ENCODE measurements around the gene CALHM3.

Gene CALHM3

DNA sequence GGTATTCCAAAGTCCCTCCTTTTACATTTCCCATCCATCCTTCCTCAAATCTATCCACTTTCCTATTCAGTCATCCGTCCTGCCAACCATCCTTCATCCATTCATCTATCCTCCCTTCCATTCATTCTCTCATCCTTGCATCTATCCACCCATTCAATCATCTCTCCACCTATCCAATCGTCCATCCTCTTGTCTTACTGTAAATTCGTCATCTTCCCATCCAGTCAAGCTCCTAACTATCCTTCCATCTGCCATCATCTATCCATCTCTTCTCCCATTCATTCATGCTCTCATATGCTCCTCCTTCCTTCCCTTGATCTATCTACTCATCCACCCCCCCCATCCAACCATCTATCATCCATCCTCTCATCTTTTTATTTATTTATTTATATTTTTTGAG is 5.0 kb downstream of the CALHM3 start:
- CTCF ChIA-PET, result interaction anchor here (0.5 to 8.4 kb wide), 4 partner anchors 17 to 1653 kb away, joined by 3 to 120 read pairs (median 4); no protein-coding TSS in a partner anchor
- DNase-seq, result no peak
- H3K4me1 Mint-ChIP-seq, result peaks cover 72% of the 10 kb centered on the region
- peak overlapping the region; percentile 2 for H3K27ac Mint-ChIP-seq
- H3K4me3 Mint-ChIP-seq, result no peak overlapping the region
- H3K36me3 Mint-ChIP-seq, result peaks cover 16% of the 10 kb centered on the region
- no peaks in the 10 kb centered on the region for H3K27me3 Mint-ChIP-seq
- no peaks in the 10 kb centered on the region for H3K9me3 Mint-ChIP-seq

DNA sequence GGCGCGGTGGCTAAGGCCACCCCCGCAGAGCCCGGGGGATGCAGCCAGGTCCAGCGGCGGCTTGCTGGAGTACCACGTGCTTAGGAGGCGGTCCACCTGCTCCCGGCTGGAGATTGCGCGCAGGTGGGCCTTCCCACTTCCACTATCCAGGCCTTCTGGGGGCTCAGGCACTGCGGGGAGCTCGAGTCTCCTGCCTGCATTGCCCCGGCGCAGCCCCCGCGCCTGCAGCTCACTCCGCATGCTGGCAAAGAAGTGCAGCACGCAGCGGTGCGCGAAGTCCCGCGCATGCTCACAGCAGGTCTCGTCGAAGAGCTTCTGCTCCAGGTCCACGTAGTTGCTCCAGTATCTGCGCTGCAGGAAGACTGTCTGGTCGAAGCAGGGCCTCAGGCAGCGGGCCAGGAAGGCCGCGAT is 5.8 kb downstream of the CALHM3 start:
- Mint-ChIP-seq H3K27me3 (no peaks in the 10 kb centered on the region), H3K4me1 (peaks cover 75% of the 10 kb centered on the region), H3K4me3 (no peak overlapping the region), H3K9me3 (no peaks in the 10 kb centered on the region), H3K36me3 (peaks cover 16% of the 10 kb centered on the region), H3K27ac (peak overlapping the region; percentile 75)
- no peak for DNase-seq
- CTCF ChIA-PET, result interaction anchor here (1.9 to 2.6 kb wide), 2 partner anchors 10 to 55 kb away, joined by 5 to 9 read pairs; no protein-coding TSS in a partner anchor

DNA sequence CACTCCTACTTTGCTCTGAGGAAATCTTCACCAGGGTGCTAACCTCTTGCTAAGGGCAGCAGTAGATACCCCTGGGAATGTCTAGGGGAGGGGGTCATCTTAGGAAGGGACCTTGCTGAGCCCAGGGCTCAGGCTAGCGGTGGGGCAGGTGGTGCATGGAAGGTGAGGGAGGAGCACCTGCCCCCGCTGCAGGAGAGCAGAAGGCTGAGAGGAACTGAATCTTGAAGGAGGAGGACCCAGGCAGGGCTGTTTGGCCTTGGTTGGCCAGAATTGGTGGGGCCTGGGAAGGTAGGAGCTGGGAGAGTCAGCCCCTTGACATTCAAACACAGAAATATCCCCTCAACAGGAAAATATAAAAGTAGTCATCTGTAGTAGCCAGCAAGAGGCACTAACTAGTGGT is 7.0 kb downstream of the CALHM3 start:
- H3K27ac Mint-ChIP-seq, result peak overlapping the region; percentile 98
- peaks cover 79% of the 10 kb centered on the region for H3K4me1 Mint-ChIP-seq
- CTCF ChIA-PET, result interaction anchor here (0.9 to 3.2 kb wide), 6 partner anchors 9 to 63 kb away, joined by 3 to 14 read pairs (median 6); partner anchors contain the start of gene CALHM2
- H3K4me3 Mint-ChIP-seq, result peak overlapping the region; percentile 59
- H3K27me3 Mint-ChIP-seq, result peaks cover under 1% of the 10 kb centered on the region
- H3K36me3 Mint-ChIP-seq, result peaks cover 16% of the 10 kb centered on the region
- DNase-seq, result no peak
- no peaks in the 10 kb centered on the region for H3K9me3 Mint-ChIP-seq

DNA sequence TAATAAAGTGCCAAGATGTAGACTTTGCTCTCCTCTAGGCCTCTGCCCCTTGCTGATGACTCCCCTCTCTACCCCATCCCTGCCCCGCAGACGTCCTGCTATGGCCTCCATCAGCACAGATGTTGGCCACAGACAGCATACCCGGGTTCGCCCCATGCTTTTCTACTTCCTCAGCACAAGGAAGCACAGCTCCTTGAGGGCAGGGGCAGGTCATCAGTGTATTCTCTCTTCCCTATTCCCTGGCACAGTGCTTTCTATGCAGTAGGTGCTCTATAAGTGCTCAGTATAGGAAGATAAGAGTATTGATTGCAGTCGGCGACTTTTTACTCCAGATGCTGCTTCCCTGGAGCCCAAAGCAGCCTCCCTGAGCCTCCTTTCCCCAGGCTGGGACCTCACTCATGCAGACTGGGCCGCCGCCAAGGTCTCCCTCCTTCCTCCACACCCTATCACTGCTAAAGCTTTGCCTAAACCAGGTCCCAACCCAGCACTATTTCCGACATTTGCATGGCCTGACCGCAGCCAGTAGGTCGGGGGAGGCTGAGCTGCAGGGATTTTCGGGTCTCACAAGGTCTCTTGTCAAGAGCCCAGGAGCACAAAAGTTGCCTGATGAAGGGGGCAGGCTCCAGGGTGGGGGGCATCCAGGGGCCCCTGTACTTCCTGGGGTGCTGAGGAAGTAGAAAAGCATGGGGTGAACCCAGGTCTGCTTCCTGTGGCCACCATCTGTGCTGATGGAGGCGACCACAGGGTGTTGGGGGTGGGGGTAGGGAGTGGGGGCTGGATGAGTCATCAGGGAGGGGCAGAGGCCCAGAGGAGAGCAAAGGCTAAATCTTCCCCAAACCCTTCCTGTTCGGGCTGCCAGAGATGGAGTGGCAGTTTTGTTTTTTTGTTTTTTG is 8.0 kb downstream of the CALHM3 start:
- Mint-ChIP-seq H3K27ac (peak overlapping the region; percentile 98), H3K4me3 (peak overlapping the region; percentile 59), H3K4me1 (peaks cover 80% of the 10 kb centered on the region), H3K27me3 (peaks cover 4% of the 10 kb centered on the region), H3K36me3 (peaks cover 16% of the 10 kb centered on the region), H3K9me3 (no peaks in the 10 kb centered on the region)
- DNase-seq, result peak; percentile 90
- CTCF ChIA-PET, result interaction anchor here (1.1 to 3.2 kb wide), 5 partner anchors 10 to 53 kb away, joined by 4 to 14 read pairs (median 8); partner anchors contain the start of gene CALHM2

DNA sequence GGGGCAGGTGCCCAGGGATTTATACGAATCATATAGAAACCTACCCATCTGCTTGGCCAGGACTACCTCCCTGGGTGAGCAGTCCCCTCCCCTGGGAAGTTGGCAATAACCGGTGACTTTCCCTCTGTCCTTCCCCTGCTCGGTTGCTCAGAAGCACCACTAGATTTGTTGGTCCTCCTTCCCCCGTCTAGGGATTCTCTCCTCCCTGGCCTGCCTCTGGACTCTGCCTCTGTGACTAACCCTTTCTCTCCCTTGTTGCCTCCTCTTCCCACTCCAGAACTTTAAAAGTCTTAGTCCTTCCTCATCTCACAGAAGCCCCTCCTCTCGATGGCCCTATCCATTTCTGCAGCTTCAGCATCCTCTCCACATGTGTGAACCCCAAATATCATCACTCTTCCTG is 9.8 kb downstream of the CALHM3 start:
- DNase-seq, result no peak
- Mint-ChIP-seq H3K27ac (no peak overlapping the region), H3K9me3 (no peaks in the 10 kb centered on the region), H3K4me3 (no peak overlapping the region), H3K27me3 (peaks cover 13% of the 10 kb centered on the region), H3K36me3 (peaks cover 16% of the 10 kb centered on the region), H3K4me1 (peaks cover 83% of the 10 kb centered on the region)
- CTCF ChIA-PET, result no interaction called here

DNA sequence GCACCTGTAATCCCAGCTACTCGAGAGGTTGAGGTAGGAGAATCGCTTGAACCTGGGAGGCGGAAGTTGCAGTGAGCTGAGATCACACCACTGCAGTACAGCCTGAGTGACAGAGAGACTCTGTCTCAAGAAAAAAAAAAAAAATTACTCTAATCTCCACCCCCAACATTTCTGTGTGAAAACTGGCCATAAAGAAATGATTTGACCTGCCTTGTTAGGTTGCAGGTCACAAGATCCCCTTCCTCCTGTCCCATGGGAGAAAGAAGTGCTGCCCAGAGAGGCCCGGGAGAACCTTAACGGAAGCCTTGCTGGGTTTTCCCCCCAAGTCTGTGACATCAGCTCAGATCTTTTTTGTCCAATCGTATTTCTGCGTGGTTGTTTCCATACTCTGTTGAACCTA is 11.6 kb downstream of the CALHM3 start:
- Mint-ChIP-seq H3K4me1 (peaks cover 71% of the 10 kb centered on the region), H3K4me3 (no peak overlapping the region), H3K27me3 (peaks cover 31% of the 10 kb centered on the region), H3K9me3 (no peaks in the 10 kb centered on the region), H3K27ac (peak overlapping the region; percentile 69), H3K36me3 (peaks cover 16% of the 10 kb centered on the region)
- no peak for DNase-seq
- CTCF ChIA-PET, result interaction anchor here (0.6 kb wide), 1 partner anchor 15 kb away, joined by 3 read pairs; no protein-coding TSS in a partner anchor

DNA sequence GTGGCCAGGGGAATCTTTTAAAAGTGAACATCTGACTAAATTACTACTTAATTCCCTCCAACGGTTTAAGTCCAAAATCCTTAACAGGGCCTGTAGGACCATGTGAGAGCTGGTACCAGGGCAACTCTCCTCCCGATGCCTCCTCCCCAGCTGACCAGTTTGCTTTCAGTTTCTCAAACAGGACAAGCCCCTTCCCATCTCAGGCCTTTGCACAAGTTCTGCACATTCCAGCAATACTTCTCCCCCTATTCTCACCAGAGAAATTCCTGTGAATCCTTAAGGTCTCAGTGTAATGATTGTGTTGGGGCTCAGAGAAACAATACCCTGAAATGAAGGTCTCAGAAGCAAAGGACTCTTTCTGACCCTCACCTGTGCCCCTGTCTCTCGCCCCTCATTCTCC is 12.3 kb downstream of the CALHM3 start:
- H3K27ac Mint-ChIP-seq, result no peak overlapping the region
- H3K4me3 Mint-ChIP-seq, result no peak overlapping the region
- no peak for DNase-seq
- peaks cover 65% of the 10 kb centered on the region for H3K4me1 Mint-ChIP-seq
- H3K9me3 Mint-ChIP-seq, result no peaks in the 10 kb centered on the region
- CTCF ChIA-PET, result interaction anchor here (1.9 kb wide), 1 partner anchor 9 kb away, joined by 7 read pairs; no protein-coding TSS in a partner anchor
- peaks cover 15% of the 10 kb centered on the region for H3K36me3 Mint-ChIP-seq
- H3K27me3 Mint-ChIP-seq, result peaks cover 33% of the 10 kb centered on the region

DNA sequence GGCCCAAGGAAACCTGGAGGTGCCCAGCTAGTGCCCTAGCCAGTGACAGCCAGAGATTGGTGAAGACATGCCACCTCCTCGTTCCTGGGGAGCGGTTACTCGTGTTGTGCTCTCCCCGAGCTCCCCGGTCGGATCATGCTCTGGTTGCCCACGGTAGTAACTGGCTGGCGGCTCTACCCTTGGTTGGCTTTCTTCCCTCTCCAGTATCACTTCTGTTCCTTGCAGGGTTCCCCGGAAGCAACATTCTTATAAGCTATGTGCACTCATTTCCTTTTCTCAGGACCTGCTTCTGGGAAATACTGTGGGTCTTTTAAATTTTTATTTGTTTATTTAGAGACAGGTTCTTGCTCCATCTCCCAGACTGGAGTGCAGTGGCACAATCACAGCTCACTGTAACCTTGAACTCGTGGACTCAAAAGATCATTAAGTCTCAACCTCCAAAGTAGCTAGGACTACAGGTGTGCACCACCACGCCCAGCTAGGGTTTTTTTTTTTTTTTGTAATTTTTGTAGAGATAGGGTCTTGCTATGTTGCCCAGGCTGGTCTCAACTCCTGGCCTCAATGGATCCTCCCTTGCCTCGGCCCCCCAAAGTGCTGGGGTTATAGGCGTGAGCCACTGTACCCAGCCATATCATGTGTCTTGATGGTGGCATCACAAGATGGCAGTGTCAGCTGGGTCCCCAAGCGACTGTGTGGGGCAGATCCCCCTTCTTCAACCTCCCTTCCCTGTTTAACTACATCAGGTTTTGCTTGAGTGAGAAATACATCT is 13.4 kb downstream of the CALHM3 start:
- Mint-ChIP-seq H3K9me3 (no peaks in the 10 kb centered on the region), H3K36me3 (peaks cover 14% of the 10 kb centered on the region), H3K27ac (no peak overlapping the region), H3K27me3 (peaks cover 39% of the 10 kb centered on the region), H3K4me1 (peaks cover 53% of the 10 kb centered on the region), H3K4me3 (no peak overlapping the region)
- CTCF ChIA-PET, result interaction anchor here (1.1 to 1.9 kb wide), 2 partner anchors 10 kb away, joined by 3 to 7 read pairs; no protein-coding TSS in a partner anchor
- DNase-seq, result no peak

DNA sequence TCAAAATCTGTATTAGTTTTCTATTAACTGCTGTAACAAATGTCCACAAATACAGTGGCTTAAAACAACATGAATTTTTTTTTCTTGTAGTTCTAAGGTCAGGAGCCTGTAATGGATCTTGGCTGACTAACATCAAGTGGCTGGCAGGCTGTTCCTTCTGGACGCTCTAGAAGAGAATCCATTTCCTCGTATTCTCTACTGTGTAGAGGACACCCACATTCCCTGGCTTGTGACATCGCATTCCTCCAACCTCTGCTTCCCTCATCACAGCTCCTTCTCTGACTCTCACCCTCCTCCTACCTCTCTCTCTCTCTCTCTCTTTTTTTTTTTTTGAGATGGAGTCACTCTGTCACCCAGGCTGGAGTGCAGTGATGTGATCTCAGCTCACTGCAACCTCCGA is 15.5 kb downstream of the CALHM3 start:
- H3K4me1 Mint-ChIP-seq, result peaks cover 53% of the 10 kb centered on the region
- no peaks in the 10 kb centered on the region for H3K9me3 Mint-ChIP-seq
- no peak overlapping the region for H3K27ac Mint-ChIP-seq
- no peak for DNase-seq
- H3K36me3 Mint-ChIP-seq, result peaks cover 1% of the 10 kb centered on the region
- H3K4me3 Mint-ChIP-seq, result no peak overlapping the region
- H3K27me3 Mint-ChIP-seq, result peaks cover 39% of the 10 kb centered on the region
- CTCF ChIA-PET, result interaction anchor here (0.9 kb wide), 1 partner anchor 11 kb away, joined by 3 read pairs; the partner anchor contains the start of gene CALHM2

DNA sequence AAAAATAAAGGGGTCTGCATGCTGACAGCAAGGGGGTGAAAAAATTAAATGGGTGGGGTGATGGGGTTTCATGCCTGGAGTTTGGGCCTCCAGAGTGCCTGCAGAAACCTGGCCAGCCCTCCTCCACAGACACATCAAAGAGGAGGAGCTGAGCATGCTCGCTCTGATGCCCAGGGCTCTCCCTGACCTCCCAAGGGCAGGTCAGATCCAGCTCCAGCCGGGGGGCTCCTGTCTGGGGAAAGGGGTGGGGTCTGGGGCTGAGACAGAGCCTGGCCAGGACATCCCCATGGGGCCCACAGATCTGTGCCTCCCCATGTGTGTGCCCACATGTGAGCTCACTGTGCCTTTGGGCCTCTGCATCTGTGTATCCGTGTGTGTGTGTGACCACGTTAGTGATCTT is 19.4 kb downstream of the CALHM3 start:
- no peak overlapping the region for H3K4me3 Mint-ChIP-seq
- H3K27me3 Mint-ChIP-seq, result peaks cover 30% of the 10 kb centered on the region
- H3K27ac Mint-ChIP-seq, result no peak overlapping the region
- H3K9me3 Mint-ChIP-seq, result no peaks in the 10 kb centered on the region
- CTCF ChIA-PET, result no interaction called here
- no peak for DNase-seq
- H3K4me1 Mint-ChIP-seq, result peaks cover 35% of the 10 kb centered on the region
- H3K36me3 Mint-ChIP-seq, result peaks cover 1% of the 10 kb centered on the region

DNA sequence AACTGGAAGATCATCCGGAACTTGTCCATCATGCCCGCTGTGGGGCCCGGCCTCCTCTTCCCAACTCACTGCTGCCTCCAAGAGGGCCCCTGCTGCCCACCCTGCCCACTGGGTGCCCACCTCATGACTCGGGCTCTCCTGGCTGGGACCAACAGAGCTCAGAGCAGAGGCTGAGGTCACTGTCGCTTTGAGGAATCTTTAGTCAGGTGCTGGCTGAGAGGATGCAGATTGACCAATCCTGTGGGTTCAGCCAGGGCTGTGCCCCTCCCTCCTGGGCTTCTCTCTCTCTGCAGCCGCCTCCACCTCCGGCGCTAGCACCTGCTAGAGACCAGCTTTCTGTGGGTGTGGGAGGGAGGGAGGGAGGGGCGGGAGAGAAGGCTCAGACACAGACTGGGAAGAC is 20.3 kb downstream of the CALHM3 start, which contains the start of gene CALHM1:
CALHM1 (minus strand) TSS at position 181 of the 400 bp plus-strand sequence; CDS start at position 32, 149 bp downstream.
- H3K4me1 Mint-ChIP-seq, result peaks cover 39% of the 10 kb centered on the region
- H3K27me3 Mint-ChIP-seq, result peaks cover 21% of the 10 kb centered on the region
- H3K9me3 Mint-ChIP-seq, result no peaks in the 10 kb centered on the region
- peaks cover 1% of the 10 kb centered on the region for H3K36me3 Mint-ChIP-seq
- CTCF ChIA-PET, result no interaction called here
- DNase-seq, result peak; percentile 49
- no peak within 1 kb of the TSS for H3K27ac Mint-ChIP-seq
- H3K4me3 Mint-ChIP-seq, result no peak within 1 kb of the TSS

DNA sequence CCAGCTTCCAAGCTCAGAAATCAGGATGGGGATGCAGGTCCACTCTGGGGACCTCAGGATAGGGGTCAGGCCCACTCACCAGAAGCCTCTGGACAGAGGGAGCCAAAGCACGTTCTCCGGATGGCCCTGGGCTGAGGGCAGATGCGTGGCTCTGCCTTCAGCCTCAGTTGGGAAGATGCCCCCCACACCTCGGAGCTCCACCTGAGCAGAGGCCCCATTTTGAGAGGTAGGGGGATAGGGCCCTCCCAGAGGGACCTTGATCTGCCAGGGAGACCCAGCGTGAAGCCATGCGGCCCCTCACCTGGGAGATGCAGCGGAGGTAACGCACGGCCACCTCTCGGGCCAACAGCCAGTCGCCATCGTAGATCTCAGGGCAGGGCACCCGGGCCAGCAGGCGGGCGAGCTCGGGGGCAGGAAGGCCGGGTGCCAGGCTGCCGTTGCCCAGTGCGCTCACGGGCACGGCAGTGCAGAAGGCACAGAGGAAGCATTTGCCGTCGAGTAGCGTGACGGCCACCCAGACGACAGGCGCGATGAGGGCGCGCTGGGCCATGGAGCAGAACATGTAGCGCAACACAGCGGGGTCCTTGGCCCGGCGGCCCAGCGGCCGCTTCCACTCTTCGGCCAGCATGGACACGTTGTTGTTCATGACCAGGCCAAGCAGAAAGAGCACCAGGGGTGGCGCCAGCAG is 21.0 kb downstream of the CALHM3 start:
- H3K27me3 Mint-ChIP-seq, result peaks cover 14% of the 10 kb centered on the region
- H3K4me1 Mint-ChIP-seq, result peaks cover 45% of the 10 kb centered on the region
- no peak overlapping the region for H3K27ac Mint-ChIP-seq
- CTCF ChIA-PET, result no interaction called here
- no peak overlapping the region for H3K4me3 Mint-ChIP-seq
- H3K9me3 Mint-ChIP-seq, result no peaks in the 10 kb centered on the region
- no peak for DNase-seq
- peaks cover 1% of the 10 kb centered on the region for H3K36me3 Mint-ChIP-seq

DNA sequence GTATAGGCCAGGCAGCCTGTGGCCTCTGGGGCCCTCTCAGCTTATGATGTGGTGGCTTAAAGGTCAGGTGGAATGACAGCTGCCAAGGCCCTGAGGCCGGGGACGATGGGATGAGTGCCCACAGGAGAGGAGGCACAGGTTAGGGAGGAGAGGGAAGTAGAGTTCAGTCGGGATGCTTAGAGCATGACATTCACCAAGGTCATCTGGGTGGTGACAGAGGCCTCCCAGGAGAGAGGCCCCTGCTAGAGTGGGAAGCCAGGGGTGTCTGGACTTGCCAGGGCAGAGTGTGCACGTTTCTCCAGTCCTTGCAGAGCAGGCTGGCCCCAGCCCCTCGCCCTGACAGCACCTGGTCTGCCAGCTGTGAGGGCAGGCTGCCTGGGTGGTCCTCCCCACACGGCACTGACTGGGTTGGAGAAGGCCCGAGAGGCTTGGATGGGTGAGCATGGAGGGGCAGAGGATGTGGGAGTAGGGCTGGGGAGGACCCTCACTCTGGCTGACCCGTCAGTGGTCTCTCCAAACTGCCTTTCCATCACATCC is 21.8 kb downstream of the CALHM3 start:
- no peak overlapping the region for H3K27ac Mint-ChIP-seq
- H3K4me3 Mint-ChIP-seq, result no peak overlapping the region
- peaks cover 7% of the 10 kb centered on the region for H3K27me3 Mint-ChIP-seq

More for the DNA sequence above, 21.8 kb downstream of the CALHM3 start:
- peaks cover 52% of the 10 kb centered on the region for H3K4me1 Mint-ChIP-seq
- CTCF ChIA-PET, result no interaction called here
- no peaks in the 10 kb centered on the region for H3K9me3 Mint-ChIP-seq
- peaks cover 1% of the 10 kb centered on the region for H3K36me3 Mint-ChIP-seq
- no peak for DNase-seq

Measured in activated naive CD4-positive, alpha-beta T cell treated with anti-CD3 and anti-CD28 coated beads, Interleukin-2, amount 10 ng/mL, durations not matched to agents 7 days and 5 days (primary cell).